HG03457 (cell line): ENCODE results near the gene JADE3.

Experiments used
- ATAC-seq: cut with Tn5 transposase; IDR thresholded peaks from one replicate; pipeline ENCODE4 v1.9.1; 2021; ENCODE audit warnings: moderate number of reproducible peaks; ENCODE audit not compliant: unreplicated experiment

JADE3 gene

GRCh38 chrX:46992070-46992469 is 79.8 kb downstream of the JADE3 start:
- ATAC-seq, result no peak

GRCh38 chrX:46994096-46994495 is 81.9 kb downstream of the JADE3 start:
- ATAC-seq, result no peak

- no peak for ATAC-seq
Measured at GRCh38 chrX:47012131-47012530, 99.9 kb downstream of the JADE3 start.

GRCh38 chrX:47026198-47026597 is 114.0 kb downstream of the JADE3 start:
- ATAC-seq, result no peak

- ATAC-seq, result no peak
Measured at GRCh38 chrX:47030339-47030738, 118.1 kb downstream of the JADE3 start.

GRCh38 chrX:47047989-47048388 is 135.8 kb downstream of the JADE3 start:
- no peak for ATAC-seq

- ATAC-seq, result no peak
Measured at GRCh38 chrX:47059142-47059874, 147.1 kb downstream of the JADE3 start.

- ATAC-seq, result no peak
Measured at GRCh38 chrX:47060708-47061107, 148.5 kb downstream of the JADE3 start.

- no peak for ATAC-seq
Measured at GRCh38 chrX:47061238-47061919, 149.2 kb downstream of the JADE3 start.

GRCh38 chrX:47063179-47063578 is 151.0 kb downstream of the JADE3 start:
- ATAC-seq, result no peak

- no peak for ATAC-seq
Measured at GRCh38 chrX:47068214-47068613, 156.0 kb downstream of the JADE3 start.

- no peak for ATAC-seq
Measured at GRCh38 chrX:47068720-47069119, 156.5 kb downstream of the JADE3 start.

- no peak for ATAC-seq
Measured at GRCh38 chrX:47078129-47079043, 166.2 kb downstream of the JADE3 start, which contains the start of gene RGN. TSS of gene RGN (plus strand) at chrX:47078443. CDS start at chrX:47081145, 2,702 bp downstream.

- ATAC-seq, result no peak
Measured at GRCh38 chrX:47080215-47080914, 168.1 kb downstream of the JADE3 start.

GRCh38 chrX:47080915-47081236 is 168.7 kb downstream of the JADE3 start:
- ATAC-seq, result no peak

- ATAC-seq, result no peak
Measured at GRCh38 chrX:47091149-47091775, 179.0 kb downstream of the JADE3 start.

GRCh38 chrX:47093248-47093647 is 181.0 kb downstream of the JADE3 start:
- ATAC-seq, result no peak

GRCh38 chrX:47093860-47094259 is 181.6 kb downstream of the JADE3 start:
- no peak for ATAC-seq

GRCh38 chrX:47097018-47097417 is 184.8 kb downstream of the JADE3 start:
- no peak for ATAC-seq

- ATAC-seq, result no peak
Measured at GRCh38 chrX:47098338-47099094, 186.3 kb downstream of the JADE3 start.
